Fibroblast of lung (primary cell): Measurements from ENCODE around the gene MPND.
"Not testable (repeated sequence)": the region's sequence is repeated elsewhere in the genome, so short reads cannot be mapped to it uniquely, and the experiment has no call there.

ENCODE experiments used
- EZH2 ChIP-seq: IDR thresholded peaks from 2 replicates; pipeline ENCODE4 v1.5.1; 2012; ENCODE audit warnings: low read length, control low read depth, mild to moderate bottlenecking; ENCODE audit errors: missing control alignments
- TF ChIP-seq, protein P1 (sequence below), 2 donors: IDR thresholded peaks in 1 of 2; conservative IDR thresholded peaks in 1 of 2; 1 replicate in 1 of 2; 2 replicates in 1 of 2; pipeline ENCODE4 v1.5.1; 2011 to 2012; ENCODE audit warnings: low read length in 2 of 2, control low read depth in 1 of 2, inconsistent platforms in 1 of 2, low read depth in 1 of 2, mild to moderate bottlenecking in 1 of 2

DNA sequence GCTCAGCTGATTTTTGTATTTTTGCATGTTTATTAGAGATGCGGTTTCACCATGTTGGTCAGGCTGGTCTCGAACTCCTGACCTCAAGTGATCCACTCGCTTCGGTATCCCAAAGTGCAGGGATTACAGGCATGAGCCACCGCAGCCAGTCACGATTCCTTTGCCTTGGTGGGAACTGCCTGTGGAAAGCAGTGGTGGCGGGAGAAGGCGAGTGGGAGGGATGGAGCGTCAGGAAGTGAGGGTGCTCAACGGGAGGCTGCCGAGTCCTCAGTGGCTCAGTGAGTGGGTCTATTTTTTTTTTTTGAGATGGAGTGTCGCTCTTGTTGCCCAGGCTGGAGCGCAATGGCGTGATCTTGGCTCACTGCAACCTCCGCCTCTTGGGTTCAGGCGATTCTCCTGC, 5.9 kb downstream of the MPND start:
- TF ChIP-seq, protein P1, sequence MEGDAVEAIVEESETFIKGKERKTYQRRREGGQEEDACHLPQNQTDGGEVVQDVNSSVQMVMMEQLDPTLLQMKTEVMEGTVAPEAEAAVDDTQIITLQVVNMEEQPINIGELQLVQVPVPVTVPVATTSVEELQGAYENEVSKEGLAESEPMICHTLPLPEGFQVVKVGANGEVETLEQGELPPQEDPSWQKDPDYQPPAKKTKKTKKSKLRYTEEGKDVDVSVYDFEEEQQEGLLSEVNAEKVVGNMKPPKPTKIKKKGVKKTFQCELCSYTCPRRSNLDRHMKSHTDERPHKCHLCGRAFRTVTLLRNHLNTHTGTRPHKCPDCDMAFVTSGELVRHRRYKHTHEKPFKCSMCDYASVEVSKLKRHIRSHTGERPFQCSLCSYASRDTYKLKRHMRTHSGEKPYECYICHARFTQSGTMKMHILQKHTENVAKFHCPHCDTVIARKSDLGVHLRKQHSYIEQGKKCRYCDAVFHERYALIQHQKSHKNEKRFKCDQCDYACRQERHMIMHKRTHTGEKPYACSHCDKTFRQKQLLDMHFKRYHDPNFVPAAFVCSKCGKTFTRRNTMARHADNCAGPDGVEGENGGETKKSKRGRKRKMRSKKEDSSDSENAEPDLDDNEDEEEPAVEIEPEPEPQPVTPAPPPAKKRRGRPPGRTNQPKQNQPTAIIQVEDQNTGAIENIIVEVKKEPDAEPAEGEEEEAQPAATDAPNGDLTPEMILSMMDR (conservative IDR thresholded peaks at IDR 0.05 in 1 of 2, IDR thresholded peaks at IDR 0.05 in 1 of 2; ENCODE audit: low read depth in 1 of 2, low read length in 2 of 2) = not testable (repeated sequence)
- TF ChIP-seq EZH2 = not testable (repeated sequence)
